Fibroblast of skin of scalp (primary cell): ENCODE results near the gene SYNRG.
A peak's percentile ranks its signal among the peaks of the same experiment; 100 is the strongest.

Source experiments
- DNase-seq: peaks from one replicate; pipeline ENCODE4 v3.0.0-alpha.2; 2013

Gene SYNRG

GRCh38 chr17:37475731-37476420 is 133.3 kb downstream of the SYNRG start:
- no peak for DNase-seq

DNA sequence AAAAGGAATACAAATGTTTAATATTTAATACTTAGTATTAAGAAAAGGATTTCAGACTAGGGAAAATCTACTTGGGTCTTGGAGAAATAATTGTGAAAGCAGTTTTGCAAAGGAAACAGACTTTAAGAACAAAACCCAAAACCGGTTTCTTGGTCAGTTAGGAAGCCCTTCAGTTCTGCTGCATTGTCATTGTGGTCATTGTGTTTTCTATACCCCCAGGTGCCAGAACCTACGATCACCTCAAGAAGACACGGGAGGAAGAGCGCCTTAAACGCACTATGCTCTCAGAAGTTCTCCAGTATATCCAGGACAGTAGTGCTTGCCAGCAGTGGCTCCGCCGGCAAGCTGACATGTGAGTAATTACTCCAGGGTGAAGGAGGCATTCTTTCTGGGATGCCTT is 139.0 kb downstream of the SYNRG start:
- DNase-seq, result no peak

DNA sequence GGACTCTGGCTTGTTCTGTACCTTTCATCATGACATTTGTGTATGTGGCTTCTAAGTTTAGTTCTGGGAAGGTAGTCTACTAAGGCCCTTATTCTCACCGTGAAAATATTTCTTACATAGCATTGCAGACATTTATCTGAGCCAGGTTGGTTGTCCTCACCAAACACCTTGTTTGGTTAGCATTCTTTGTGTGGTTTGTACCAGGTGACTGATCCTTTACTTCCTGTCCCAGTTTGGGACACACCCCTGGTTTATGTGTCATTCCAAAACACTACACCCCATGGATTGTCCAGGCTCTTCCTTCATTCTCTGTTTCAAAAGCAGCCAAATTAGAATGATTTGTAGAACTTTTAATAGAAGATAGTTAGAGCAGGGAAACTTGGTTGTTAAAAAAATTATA is 142.7 kb downstream of the SYNRG start:
- no peak for DNase-seq

DNA sequence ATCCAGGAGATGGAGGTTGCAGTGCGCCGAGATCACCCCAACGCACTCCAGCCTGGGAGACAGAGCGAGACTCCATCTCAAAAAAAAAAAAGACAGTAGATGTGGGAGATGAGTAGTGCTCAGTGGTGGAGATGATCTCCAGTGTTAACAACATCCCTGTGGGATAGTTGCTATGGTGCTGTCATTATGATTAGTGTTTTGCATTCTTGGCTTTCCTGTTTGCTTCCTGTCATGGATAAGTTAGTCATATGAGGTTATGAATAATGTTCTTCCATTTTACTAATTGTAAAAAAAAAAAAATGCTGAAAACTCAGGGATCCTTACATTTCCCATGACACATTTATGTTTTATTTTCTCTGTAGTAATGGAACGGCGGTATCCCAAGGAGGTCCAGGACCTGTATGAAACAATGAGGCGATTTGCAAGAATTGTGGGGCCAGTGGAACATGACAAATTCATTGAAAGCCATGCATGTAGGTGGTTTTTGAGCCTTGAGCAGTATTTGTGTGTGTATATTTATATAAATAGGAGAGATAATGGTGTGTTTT is 144.1 kb downstream of the SYNRG start:
- DNase-seq, result peak; percentile 88
